AG04449 (cell line): ENCODE data around the gene TEAD1.

Source experiments
- CTCF ChIA-PET: fragments of 350-600 bp; formaldehyde crosslinking; extraction: SDS; loops from one replicate; lab custom pipeline; 2021; ENCODE audit warnings: antibody characterized with exemption; lab: Yijun Ruan, JAX
- POLR2A ChIA-PET: fragments of 400-600, 350-600 bp; formaldehyde crosslinking; extraction: SDS; loops from one replicate; lab custom pipeline; 2020; ENCODE audit warnings: antibody characterized with exemption, inconsistent platforms; lab: Yijun Ruan, JAX
- DNase-seq: peaks from one replicate; pipeline ENCODE4 v3.0.0-alpha.2; 2010; ENCODE audit warnings: low read depth, low spot score
- H3K4me3 ChIP-seq: 2 replicates; pipeline ENCODE4 v1.5.1; 2011; ENCODE audit warnings: low read depth, mild to moderate bottlenecking, control low read depth, low read length
- CTCF ChIP-seq: IDR thresholded peaks from one replicate; pipeline ENCODE4 v1.5.1; 2011; ENCODE audit warnings: mild to moderate bottlenecking, moderate library complexity, low read length, control low read depth, inconsistent platforms; ENCODE audit not compliant: insufficient read depth; ENCODE audit errors: missing control alignments

TEAD1 gene

GRCh38 chr11:12761029-12761428 is 86.8 kb downstream of the TEAD1 start:
- ChIA-PET CTCF (interaction anchor here (0.8 to 2.0 kb wide), 6 partner anchors 8 to 473 kb away, joined by 3 to 7 read pairs (median 4); no protein-coding TSS in a partner anchor), POLR2A (no interaction called here)
- no peak overlapping the region for H3K4me3 ChIP-seq
- TF ChIP-seq CTCF: peak; percentile 39
- DNase-seq: no peak

- CTCF ChIA-PET: no interaction called here
- no peak for TF ChIP-seq CTCF
- H3K4me3 ChIP-seq: no peak overlapping the region
- POLR2A ChIA-PET: no interaction called here
- DNase-seq: no peak
These were observed 88.1 kb downstream of the TEAD1 start for GRCh38 chr11:12762278-12762677.

- no peak for TF ChIP-seq CTCF
- DNase-seq: no peak
- CTCF ChIA-PET: no interaction called here
- H3K4me3 ChIP-seq: no peak overlapping the region
- POLR2A ChIA-PET: no interaction called here
These were observed 88.6 kb downstream of the TEAD1 start for GRCh38 chr11:12762696-12763324.

- CTCF ChIA-PET: interaction anchor here (0.8 to 1.5 kb wide), 3 partner anchors 9 to 150 kb away, joined by 3 to 6 read pairs (median 3); no protein-coding TSS in a partner anchor
- DNase-seq: no peak
- no peak for TF ChIP-seq CTCF
- H3K4me3 ChIP-seq: no peak overlapping the region
- POLR2A ChIA-PET: no interaction called here
These were observed 90.1 kb downstream of the TEAD1 start for GRCh38 chr11:12764187-12764914.

- ChIA-PET POLR2A (interaction anchor here (0.7 kb wide), 1 partner anchor 21 kb away, joined by 3 read pairs; no protein-coding TSS in a partner anchor), CTCF (interaction anchor here (1.5 kb wide), 1 partner anchor 434 kb away, joined by 4 read pairs; no protein-coding TSS in a partner anchor)
- no peak for TF ChIP-seq CTCF
- H3K4me3 ChIP-seq: no peak overlapping the region
- DNase-seq: no peak
These were observed 91.2 kb downstream of the TEAD1 start for GRCh38 chr11:12765428-12765827.

GRCh38 chr11:12767027-12767426 is 92.8 kb downstream of the TEAD1 start:
- ChIA-PET CTCF (no interaction called here), POLR2A (no interaction called here)
- H3K4me3 ChIP-seq: no peak overlapping the region
- DNase-seq: no peak
- no peak for TF ChIP-seq CTCF
